GM12878 (cell line): Measurements from ENCODE around the gene CMTM5. TPM values are rescaled to one million over a fixed set of nuclear protein-coding genes. Genes with fewer than 3 reads are reported as not detected.

Experiments used
- ATAC-seq: fragments of 200-7000 bp; cut with Tn5 transposase; 3 replicates; pipeline ENCODE4 v1.9.1; 2020; ENCODE audit warnings: mild to moderate bottlenecking, moderate library complexity
- BruUV-seq: library from RNA; stranded (reverse); fragments of 400-500 nt; replicated peaks from 2 replicates; lab custom pipeline; 2021; lab: Mats Ljungman, UMichigan
- CTCF ChIA-PET: fragments of 300-600 bp; sonication (Branson Sonifier 250); formaldehyde crosslinking; extraction: SDS; loops from one replicate; lab custom pipeline; 2021; ENCODE audit warnings: inconsistent platforms; lab: Yijun Ruan, JAX
- POLR2A ChIA-PET: fragments of 350-600 bp; formaldehyde crosslinking; extraction: SDS; loops from one replicate; lab custom pipeline; 2021; ENCODE audit warnings: inconsistent platforms; lab: Charles Lee
- RAD21 ChIA-PET: fragments of 300-600 bp; sonication (Branson Sonifier 250); formaldehyde crosslinking; loops from one replicate; lab custom pipeline; 2023; ENCODE audit warnings: antibody characterized with exemption; ENCODE audit not compliant: unreplicated experiment; lab: Charles Lee
- SMC1A ChIA-PET: fragments of 300-600 bp; sonication (Branson Sonifier 250); formaldehyde crosslinking; loops from one replicate; lab custom pipeline; 2023; ENCODE audit not compliant: unreplicated experiment, uncharacterized antibody; lab: Charles Lee
- DNase-seq: peaks from one replicate; pipeline ENCODE4 v3.0.0-alpha.2; 2011; ENCODE audit warnings: low read depth, low spot score
- FAIRE-seq: peaks from 3 replicates; lab custom pipeline; 2011; peaks lifted over from hg19 to GRCh38; lab: Jason Lieb, UNC
- H2AFZ ChIP-seq: 2 replicates; pipeline ENCODE4 v1.6.0; 2011; ENCODE audit warnings: low read depth, low read length, control low read depth; ENCODE audit not compliant: control insufficient read depth
- H3K27ac ChIP-seq: 2 replicates; pipeline ENCODE4 v1.5.1; 2011; ENCODE audit warnings: control low read depth; ENCODE audit not compliant: control insufficient read depth, insufficient read depth
- H3K27me3 ChIP-seq, 2 experiments: replicated peaks in 1 of 2; 2 replicates each; pipeline versions ENCODE4 v1.6.0 to v1.6.1; 2011; ENCODE audit warnings: low read length in 1 of 2; ENCODE audit not compliant: control insufficient read depth in 2 of 2, insufficient read depth in 2 of 2
- H3K36me3 ChIP-seq, 2 experiments: 2 replicates each; pipeline ENCODE4 v1.5.1; 2011; ENCODE audit warnings: low read length in 1 of 2; ENCODE audit not compliant: control insufficient read depth in 2 of 2, insufficient read depth in 2 of 2
- H3K4me1 ChIP-seq: 2 replicates; pipeline ENCODE4 v1.6.1; 2011; ENCODE audit warnings: mild to moderate bottlenecking, low read length, moderate library complexity, mixed read lengths; ENCODE audit not compliant: control insufficient read depth, insufficient read depth
- H3K4me2 ChIP-seq: 2 replicates; pipeline ENCODE4 v1.6.0; 2011; ENCODE audit warnings: control low read depth; ENCODE audit not compliant: control insufficient read depth, insufficient read depth
- H3K4me3 ChIP-seq: fragments of 200-600 bp; sonication (generic); 2 replicates; pipeline ENCODE4 v1.5.1; 2016
- H3K79me2 ChIP-seq: 2 replicates; pipeline ENCODE4 v1.6.0; 2011; ENCODE audit warnings: low read length; ENCODE audit not compliant: control insufficient read depth, insufficient read depth
- H3K9ac ChIP-seq: 2 replicates; pipeline ENCODE4 v1.8.0; 2011; ENCODE audit warnings: low read length, control low read depth, mixed read lengths; ENCODE audit not compliant: control insufficient read depth, insufficient read depth
- H3K9me3 ChIP-seq: replicated peaks from 3 replicates; pipeline ENCODE4 v1.5.1; 2011; ENCODE audit warnings: mild to moderate bottlenecking, low read length; ENCODE audit not compliant: control insufficient read depth, insufficient read depth
- H4K20me1 ChIP-seq: 2 replicates; pipeline ENCODE4 v1.6.0; 2011; ENCODE audit not compliant: control insufficient read depth, insufficient read depth
- ASH2L ChIP-seq: fragments of 300-600, 200-600 bp; sonication (generic); IDR thresholded peaks from 2 replicates; pipeline ENCODE4 v1.6.1; 2017; ENCODE audit warnings: low read depth, mild to moderate bottlenecking, borderline replicate concordance
- CREM ChIP-seq: IDR thresholded peaks from 2 replicates; pipeline ENCODE4 v1.6.1; 2014; ENCODE audit warnings: antibody characterized with exemption, low read depth
- DPF2 ChIP-seq: fragments of 450-650 bp; IDR thresholded peaks from 2 replicates; pipeline ENCODE4 v1.6.1; 2017; ENCODE audit warnings: mild to moderate bottlenecking
- EGR1 ChIP-seq, 2 experiments: IDR thresholded peaks; 1 replicate in 1 of 2; 2 replicates in 1 of 2; pipeline ENCODE4 v1.6.1; 2011 to 2012; ENCODE audit warnings: low read depth in 2 of 2, low read length in 2 of 2, borderline replicate concordance in 1 of 2, mild to moderate bottlenecking in 1 of 2, moderate library complexity in 1 of 2
- FOS ChIP-seq: IDR thresholded peaks from 3 replicates; pipeline ENCODE4 v1.6.1; 2011; ENCODE audit warnings: borderline replicate concordance; ENCODE audit not compliant: insufficient read length; ENCODE audit errors: extremely low read depth
- HDGF ChIP-seq: fragments of 450-650 bp; IDR thresholded peaks from 2 replicates; pipeline ENCODE4 v1.6.1; 2016; ENCODE audit warnings: antibody characterized with exemption
- NFYA ChIP-seq: IDR thresholded peaks from 2 replicates; pipeline ENCODE4 v1.6.1; 2011; ENCODE audit warnings: low read depth, mild to moderate bottlenecking, low read length, improper control_type of control experiment, borderline replicate concordance
- NR2C1 ChIP-seq: fragments of 450-650 bp; IDR thresholded peaks from 2 replicates; pipeline ENCODE4 v1.6.1; 2017; ENCODE audit warnings: antibody characterized with exemption, mild to moderate bottlenecking, moderate library complexity
- PAX8 ChIP-seq: fragments of 450-650 bp; IDR thresholded peaks from 2 replicates; pipeline ENCODE4 v1.6.1; 2017; ENCODE audit warnings: mild to moderate bottlenecking, moderate library complexity
- PML ChIP-seq: IDR thresholded peaks from 2 replicates; pipeline ENCODE4 v1.6.1; 2012; ENCODE audit warnings: low read length, inconsistent platforms
- POLR2AphosphoS5 ChIP-seq: IDR thresholded peaks from 2 replicates; pipeline ENCODE4 v1.6.1; 2011; ENCODE audit warnings: mild to moderate bottlenecking, low read length, inconsistent platforms
- RB1 ChIP-seq: fragments of 450-650 bp; formaldehyde crosslinking; IDR thresholded peaks from 2 replicates; pipeline ENCODE4 v1.6.1; 2017; ENCODE audit warnings: mild to moderate bottlenecking, borderline replicate concordance
- SIN3A ChIP-seq: IDR thresholded peaks from 2 replicates; pipeline ENCODE4 v1.6.1; 2012; ENCODE audit warnings: low read depth, low read length, improper control_type of control experiment
- SRF ChIP-seq, 2 experiments: IDR thresholded peaks; 2 replicates each; pipeline ENCODE4 v1.6.1; 2011; ENCODE audit warnings: low read depth in 2 of 2, low read length in 2 of 2, mild to moderate bottlenecking in 1 of 2, moderate library complexity in 1 of 2
- STAT3 ChIP-seq: IDR thresholded peaks from 2 replicates; pipeline ENCODE4 v1.6.1; 2011; ENCODE audit warnings: low read depth, low read length, improper control_type of control experiment
- TCF7 ChIP-seq: IDR thresholded peaks from 2 replicates; pipeline ENCODE4 v1.6.1; 2014; ENCODE audit warnings: antibody characterized with exemption, borderline replicate concordance
- WGBS: methylation state at CpG from one replicate; pipeline ENCODE4 v1.1.6; 2016; ENCODE audit warnings: low lambda C conversion rate; ENCODE audit not compliant: insufficient replicate concordance, insufficient coverage; ENCODE audit errors: missing lambda C conversion rate; 5-methylcytosine and 5-hydroxymethylcytosine counted together
- in situ Hi-C: fragments of 300-500 bp; cut with MboI; formaldehyde crosslinking; loops from 9 replicates; pipeline ENCODE4 v1.14.3; 2018; ENCODE audit warnings: mixed read lengths
- intact Hi-C: fragments of 100-400 bp; cut with micrococcal nuclease; formaldehyde crosslinking; loops from one replicate; pipeline ENCODE4 v1.14.2; 2022; ENCODE audit not compliant: unreplicated experiment
- polyA plus RNA-seq, 11 experiments: library from polyadenylated mRNA; depleted of rRNA in 4 of 11; unstranded in 6 of 11; stranded (reverse) in 5 of 11; fragments of >200 nt; fragmentation: Nextera tagmentation in 4 of 11; fragmentation: Illumina TruSeq in 1 of 11; extraction: Ambion mirVana in 4 of 11; extraction: Trizol in 1 of 11; gene quantifications; 1 replicate in 1 of 11; 2 replicates in 10 of 11; pipeline versions ENCODE4 v1.2.1 to v1.2.3, GENCODE V29; 2011 to 2016; ENCODE audit warnings: inconsistent platforms in 2 of 11, missing spikeins in 2 of 11, low read depth in 1 of 11
- total RNA-seq, 4 experiments: library from RNA; depleted of rRNA in 3 of 4; stranded (reverse); fragments of >200 nt in 3 of 4; fragmentation: Illumina TruSeq in 1 of 4; extraction: Trizol in 1 of 4; gene quantifications; 2 replicates each; pipeline versions ENCODE4 v1.2.1 to v1.2.3, GENCODE V29; 2013 to 2021
- TF ChIP-seq, protein P1 (sequence below): IDR thresholded peaks from 2 replicates; pipeline ENCODE4 v1.6.1; 2012; ENCODE audit warnings: low read depth, low read length, improper control_type of control experiment
- TF ChIP-seq, protein P2 (sequence below): fragments of 450-650 bp; conservative IDR thresholded peaks from 2 replicates; pipeline ENCODE4 v1.6.1; 2017; ENCODE audit warnings: mild to moderate bottlenecking, moderate library complexity

The CMTM5 gene
- total and polyA plus RNA-seq, 10 of the 15 experiments (the other 5 are each of a cell fraction or from before 2014, with no cell fraction given) = not detected

DNA sequence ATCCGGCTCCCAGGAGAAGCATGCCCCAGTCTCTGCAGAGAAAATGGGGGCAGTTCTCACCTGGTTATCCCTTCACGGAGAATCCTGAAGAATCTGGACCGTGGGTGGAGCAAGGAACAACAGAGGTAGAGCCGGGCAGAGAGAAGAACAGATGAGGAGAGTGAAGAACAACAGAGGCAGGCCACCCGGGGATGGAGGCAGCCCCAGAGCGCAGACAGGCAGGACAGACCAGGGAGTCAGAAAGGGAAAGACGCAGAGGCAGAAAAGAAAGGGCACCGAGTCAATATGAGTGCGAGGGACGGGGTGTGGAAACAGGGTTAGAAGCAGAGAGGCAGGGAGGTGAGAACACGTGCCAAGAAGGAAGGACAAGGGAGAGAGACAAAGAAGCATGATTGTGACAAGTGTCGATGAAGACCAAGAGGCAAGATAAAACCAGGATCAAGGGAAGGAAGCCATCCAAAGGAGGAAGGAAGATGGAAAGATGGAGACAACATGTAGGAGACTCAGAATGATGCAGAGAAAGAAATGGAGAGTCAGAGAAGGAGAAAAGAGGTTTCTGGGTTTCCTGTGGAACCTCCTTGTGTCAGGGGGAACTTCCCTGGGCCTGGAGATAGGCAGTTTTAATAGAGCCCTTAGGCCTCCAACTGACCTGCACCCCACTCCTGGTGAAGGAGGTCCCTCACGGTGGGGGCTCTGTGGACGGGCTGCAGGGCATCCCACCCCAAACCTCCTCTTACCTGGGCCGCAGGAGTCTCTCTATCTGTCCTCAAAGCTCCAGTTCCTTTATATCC is 30.9 kb downstream of the CMTM5 start, which contains the start of gene MYH6 (continued):
- TF ChIP-seq, protein P1, sequence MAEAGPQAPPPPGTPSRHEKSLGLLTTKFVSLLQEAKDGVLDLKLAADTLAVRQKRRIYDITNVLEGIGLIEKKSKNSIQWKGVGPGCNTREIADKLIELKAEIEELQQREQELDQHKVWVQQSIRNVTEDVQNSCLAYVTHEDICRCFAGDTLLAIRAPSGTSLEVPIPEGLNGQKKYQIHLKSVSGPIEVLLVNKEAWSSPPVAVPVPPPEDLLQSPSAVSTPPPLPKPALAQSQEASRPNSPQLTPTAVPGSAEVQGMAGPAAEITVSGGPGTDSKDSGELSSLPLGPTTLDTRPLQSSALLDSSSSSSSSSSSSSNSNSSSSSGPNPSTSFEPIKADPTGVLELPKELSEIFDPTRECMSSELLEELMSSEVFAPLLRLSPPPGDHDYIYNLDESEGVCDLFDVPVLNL = no peak
- TF ChIP-seq POLR2AphosphoS5 (no peak), NFYA (no peak), CREM (no peak)
- TF ChIP-seq, protein P2, sequence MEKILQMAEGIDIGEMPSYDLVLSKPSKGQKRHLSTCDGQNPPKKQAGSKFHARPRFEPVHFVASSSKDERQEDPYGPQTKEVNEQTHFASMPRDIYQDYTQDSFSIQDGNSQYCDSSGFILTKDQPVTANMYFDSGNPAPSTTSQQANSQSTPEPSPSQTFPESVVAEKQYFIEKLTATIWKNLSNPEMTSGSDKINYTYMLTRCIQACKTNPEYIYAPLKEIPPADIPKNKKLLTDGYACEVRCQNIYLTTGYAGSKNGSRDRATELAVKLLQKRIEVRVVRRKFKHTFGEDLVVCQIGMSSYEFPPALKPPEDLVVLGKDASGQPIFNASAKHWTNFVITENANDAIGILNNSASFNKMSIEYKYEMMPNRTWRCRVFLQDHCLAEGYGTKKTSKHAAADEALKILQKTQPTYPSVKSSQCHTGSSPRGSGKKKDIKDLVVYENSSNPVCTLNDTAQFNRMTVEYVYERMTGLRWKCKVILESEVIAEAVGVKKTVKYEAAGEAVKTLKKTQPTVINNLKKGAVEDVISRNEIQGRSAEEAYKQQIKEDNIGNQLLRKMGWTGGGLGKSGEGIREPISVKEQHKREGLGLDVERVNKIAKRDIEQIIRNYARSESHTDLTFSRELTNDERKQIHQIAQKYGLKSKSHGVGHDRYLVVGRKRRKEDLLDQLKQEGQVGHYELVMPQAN = no peak

DNA sequence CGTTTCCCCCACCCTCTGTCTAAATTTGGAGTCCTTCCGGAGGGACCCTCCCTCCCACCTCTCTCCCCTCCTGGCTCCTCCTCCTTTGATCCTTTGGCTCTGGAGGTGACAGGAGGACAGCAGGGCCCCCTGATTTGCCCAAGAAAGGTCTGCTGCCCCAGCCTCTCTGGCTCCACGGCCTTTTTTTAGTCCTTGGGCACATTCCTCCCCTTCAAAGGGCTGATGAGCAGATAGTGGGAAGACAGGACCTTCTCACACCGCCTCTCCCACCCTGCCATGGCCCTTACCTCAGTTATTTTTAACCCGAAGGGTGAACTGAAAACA is 31.4 kb downstream of the CMTM5 start:
- Histone ChIP-seq H3K4me1 (no peaks in the 10 kb centered on the region), H3K36me3 (no peaks in the 10 kb centered on the region), H3K27ac (no peak overlapping the region), H3K27me3 (peaks cover 0 to 3% of the 10 kb centered on the region in 2 experiments; a peak in 3 of 4 replicates), H4K20me1 (no peaks in the 10 kb centered on the region), H3K4me3 (no peak overlapping the region), H3K9ac (no peak overlapping the region), H3K9me3 (no peaks in the 10 kb centered on the region), H2AFZ (no peak overlapping the region), H3K79me2 (no peaks in the 10 kb centered on the region), H3K4me2 (no peak overlapping the region)
- WGBS = 12% methylated on average over 5 of the region's 5 CpGs
- CTCF ChIA-PET = no interaction called here
- in situ Hi-C loops = no loop called here
- TF ChIP-seq SRF (IDR thresholded peaks at IDR 0.05; ENCODE audit: low read depth in 2 of 2, low read length in 2 of 2) = no peak
- no peak for TF ChIP-seq RB1
- no peak for TF ChIP-seq PML
- TF ChIP-seq DPF2 = no peak
- TF ChIP-seq PAX8 = no peak
- TF ChIP-seq HDGF = no peak
- no peak for TF ChIP-seq EGR1 (IDR thresholded peaks at IDR 0.05; ENCODE audit: borderline replicate concordance in 1 of 2, low read depth in 2 of 2, low read length in 2 of 2)
- no peak for TF ChIP-seq STAT3
- TF ChIP-seq SIN3A = no peak
- TF ChIP-seq TCF7 = no peak
- no peak for TF ChIP-seq NR2C1
- TF ChIP-seq ASH2L = no peak
- TF ChIP-seq FOS = no peak
- SMC1A ChIA-PET = no interaction called here
- POLR2A ChIA-PET = no interaction called here
- BruUV-seq = no TSS peak
- ATAC-seq (no peak), FAIRE-seq (no peak), DNase-seq (no peak)
- intact Hi-C loops = no loop called here
- RAD21 ChIA-PET = no interaction called here
